K562 (cell line): ENCODE data around the gene ABR. TPM values are rescaled to one million over a fixed set of nuclear protein-coding genes. Genes with fewer than 3 reads are reported as not detected.

Experiments
- ATAC-seq: fragments of 200-7000 bp; cut with Tn5 transposase; 3 replicates; pipeline ENCODE4 v1.9.1; 2020; ENCODE audit warnings: moderate library complexity
- BruUV-seq: library from RNA; stranded (reverse); fragments of 400-500 nt; replicated peaks from 2 replicates; lab custom pipeline; 2021; lab: Mats Ljungman, UMichigan
- CTCF ChIA-PET: fragments of 300-600 bp; formaldehyde crosslinking; extraction: SDS; loops from one replicate; lab custom pipeline; 2021; ENCODE audit warnings: low intra/inter-chr PET ratio; lab: Yijun Ruan, JAX
- POLR2A ChIA-PET: fragments of 300-600, 350-650 bp; sonication (Branson Sonifier 250); formaldehyde crosslinking; extraction: SDS; loops from one replicate; lab custom pipeline; 2021; ENCODE audit warnings: antibody characterized with exemption, inconsistent platforms; lab: Yijun Ruan, JAX
- DNase-seq, 4 experiments: peaks; one replicate each; pipeline versions ENCODE4 v3.0.0 to v3.0.0-alpha.2; 2011 to 2018; ENCODE audit warnings: low spot score in 3 of 4, mixed read lengths in 3 of 4; ENCODE audit errors: extremely low read depth in 1 of 4
- FAIRE-seq: peaks from 2 replicates; lab custom pipeline; 2011; peaks lifted over from hg19 to GRCh38; lab: Jason Lieb, UNC
- H2AFZ ChIP-seq: 2 replicates; pipeline ENCODE4 v1.6.0; 2011; ENCODE audit warnings: low read depth, low read length, control low read depth, inconsistent platforms
- H3K27ac ChIP-seq: fragments of 200-600 bp; 3 replicates; pipeline ENCODE4 v1.8.0; 2011; ENCODE audit warnings: low read depth, mild to moderate bottlenecking, control low read depth, inconsistent platforms, low read length, moderate library complexity, mixed read lengths; ENCODE audit errors: extremely low read depth
- H3K27me3 ChIP-seq, 2 experiments: fragments of 300-600 bp in 1 of 2; 2 replicates in 1 of 2; 3 replicates in 1 of 2; pipeline versions ENCODE4 v1.6.0 to v1.8.0; 2011; ENCODE audit warnings: inconsistent platforms in 2 of 2, low read length in 2 of 2, mild to moderate bottlenecking in 1 of 2, mixed read lengths in 1 of 2, moderate library complexity in 1 of 2; ENCODE audit not compliant: control insufficient read depth in 2 of 2, insufficient read depth in 2 of 2
- H3K36me3 ChIP-seq: fragments of 300-600 bp; 3 replicates; pipeline ENCODE4 v1.8.0; 2011; ENCODE audit warnings: mild to moderate bottlenecking, low read length, inconsistent platforms; ENCODE audit not compliant: control insufficient read depth, insufficient read depth
- H3K4me1 ChIP-seq, 2 experiments: fragments of 200-600 bp in 1 of 2; replicated peaks in 1 of 2; 2 replicates in 1 of 2; 3 replicates in 1 of 2; pipeline versions ENCODE4 v1.5.1 to v1.8.0; 2011; ENCODE audit warnings: inconsistent platforms in 2 of 2, low read length in 2 of 2, mild to moderate bottlenecking in 1 of 2, mixed read lengths in 1 of 2, moderate library complexity in 1 of 2; ENCODE audit not compliant: control insufficient read depth in 2 of 2, insufficient read depth in 2 of 2
- H3K4me2 ChIP-seq: 2 replicates; pipeline ENCODE4 v1.6.1; 2011; ENCODE audit warnings: low read length, control low read depth, inconsistent platforms, mixed read lengths; ENCODE audit not compliant: insufficient read depth
- H3K4me3 ChIP-seq: fragments of 200-600 bp; sonication (generic), shearing (Covaris generic); 2 replicates; pipeline ENCODE4 v1.5.1; 2016; ENCODE audit warnings: control low read depth, inconsistent platforms
- H3K79me2 ChIP-seq: fragments of 200-600 bp; 3 replicates; pipeline ENCODE4 v1.8.0; 2011; ENCODE audit warnings: low read length, inconsistent platforms; ENCODE audit not compliant: control insufficient read depth, insufficient read depth
- H3K9ac ChIP-seq, 2 experiments: 2 replicates each; pipeline versions ENCODE4 v1.6.0 to v1.6.1; 2011; ENCODE audit warnings: low read depth in 2 of 2, low read length in 2 of 2, control low read depth in 1 of 2, inconsistent platforms in 1 of 2, mild to moderate bottlenecking in 1 of 2, mixed read lengths in 1 of 2; ENCODE audit not compliant: insufficient read depth in 1 of 2
- H3K9me1 ChIP-seq: one replicate; pipeline ENCODE4 v1.6.0; 2011; ENCODE audit warnings: inconsistent platforms, mild to moderate bottlenecking, low read length, moderate library complexity; ENCODE audit not compliant: control insufficient read depth, insufficient read depth
- H3K9me3 ChIP-seq: replicated peaks from 2 replicates; pipeline ENCODE4 v1.5.1; 2011; ENCODE audit warnings: low read depth, low read length, inconsistent platforms; ENCODE audit not compliant: control insufficient read depth, insufficient read depth
- H4K20me1 ChIP-seq: replicated peaks from 2 replicates; pipeline ENCODE4 v1.6.1; 2011; ENCODE audit warnings: low read length, inconsistent platforms, mixed read lengths; ENCODE audit not compliant: control insufficient read depth, insufficient read depth
- BMI1 ChIP-seq: fragments of 150-350 bp; IDR thresholded peaks from 2 replicates; pipeline ENCODE4 v1.6.1; 2014; ENCODE audit warnings: low read length
- BRCA1 ChIP-seq, 2 experiments: fragments of 450-650 bp in 1 of 2; sonication (generic) in 1 of 2; formaldehyde crosslinking in 1 of 2; IDR thresholded peaks; 2 replicates each; pipeline versions ENCODE4 v1.5.0 to v1.6.1; 2017 to 2020; ENCODE audit warnings: mild to moderate bottlenecking in 1 of 2, missing genetic modification reagents in 1 of 2
- ETV5 ChIP-seq: sonication (generic); formaldehyde crosslinking; IDR thresholded peaks from 2 replicates; pipeline ENCODE4 v1.4.0; 2020; ENCODE audit warnings: low read depth, mild to moderate bottlenecking, missing genetic modification reagents
- HMBOX1 ChIP-seq: sonication (generic); IDR thresholded peaks from 2 replicates; pipeline ENCODE4 v1.6.1; 2016
- MCM7 ChIP-seq, 2 experiments: fragments of 450-650 bp; IDR thresholded peaks; 2 replicates each; pipeline ENCODE4 v1.6.1; 2016 to 2018
- MTA2 ChIP-seq: fragments of 450-650 bp; IDR thresholded peaks from 2 replicates; pipeline ENCODE4 v1.6.1; 2016; ENCODE audit warnings: low read depth
- RBM25 ChIP-seq: fragments of 200-400 bp; formaldehyde crosslinking; IDR thresholded peaks from 2 replicates; pipeline ENCODE4 v1.6.1; 2018; ENCODE audit warnings: low read length, low read depth, moderate library complexity; ENCODE audit not compliant: severe bottlenecking
- SMAD2 ChIP-seq: fragments of 150-350 bp; IDR thresholded peaks from 2 replicates; pipeline ENCODE4 v1.6.1; 2014; ENCODE audit warnings: low read depth, mild to moderate bottlenecking, low read length
- SNIP1 ChIP-seq: fragments of 450-650 bp; IDR thresholded peaks from 2 replicates; pipeline ENCODE4 v1.7.1; 2017; ENCODE audit warnings: low read depth, mild to moderate bottlenecking
- SP1 ChIP-seq: sonication (generic); formaldehyde crosslinking; IDR thresholded peaks from 2 replicates; pipeline ENCODE4 v1.8.1; 2022; ENCODE audit warnings: mild to moderate bottlenecking, missing genetic modification reagents
- TCF3 ChIP-seq: sonication (generic); formaldehyde crosslinking; IDR thresholded peaks from 2 replicates; pipeline ENCODE4 v1.4.0; 2020; ENCODE audit warnings: mild to moderate bottlenecking, missing genetic modification reagents
- U2AF2 ChIP-seq: fragments of 200-400 bp; formaldehyde crosslinking; optimal IDR thresholded peaks from 2 replicates; pipeline ENCODE3; 2017; ENCODE audit warnings: low read depth, mild to moderate bottlenecking, low read length
- WHSC1 ChIP-seq: IDR thresholded peaks from one replicate; pipeline ENCODE4 v1.6.1; 2012; ENCODE audit warnings: low read length, control low read depth, inconsistent platforms
- ZBTB11 ChIP-seq, 3 experiments: fragments of 200-800 bp in 1 of 3; fragments of 250-450 bp in 1 of 3; fragments of 450-650 bp in 1 of 3; sonication (Bioruptor Pico) in 1 of 3; sonication (Bioruptor generic) in 1 of 3; formaldehyde crosslinking in 1 of 3; IDR thresholded peaks; 2 replicates each; pipeline versions ENCODE4 v1.6.1 to v1.8.0; 2016 to 2022; ENCODE audit warnings: mild to moderate bottlenecking in 2 of 3, missing genetic modification characterization in 2 of 3, missing compliant biosample characterization in 1 of 3, moderate library complexity in 1 of 3
- ZBTB26 ChIP-seq: fragments of 450-650 bp; formaldehyde crosslinking; IDR thresholded peaks from 2 replicates; pipeline ENCODE4 v1.4.0; 2022; ENCODE audit warnings: missing genetic modification characterization
- ZNF174 ChIP-seq: fragments of 250-450 bp; sonication (Bioruptor Pico); IDR thresholded peaks from 2 replicates; pipeline ENCODE4 v1.4.0; 2020; ENCODE audit warnings: mild to moderate bottlenecking
- ZNF324 ChIP-seq: fragments of 250-450 bp; sonication (Bioruptor Pico); IDR thresholded peaks from 2 replicates; pipeline ENCODE4 v1.4.0; 2020; ENCODE audit warnings: mild to moderate bottlenecking
- ZNF551 ChIP-seq: fragments of 250-450 bp; sonication (Bioruptor Pico); IDR thresholded peaks from 2 replicates; pipeline ENCODE4 v1.5.0; 2021; ENCODE audit warnings: mild to moderate bottlenecking, moderate library complexity
- ZNF766 ChIP-seq: fragments of 200-800 bp; sonication (Bioruptor generic); conservative IDR thresholded peaks from 2 replicates; pipeline ENCODE4 v1.6.1; 2016; ENCODE audit warnings: missing genetic modification characterization, missing compliant biosample characterization
- ZNF785 ChIP-seq: fragments of 250-450 bp; sonication (Bioruptor Pico); IDR thresholded peaks from 2 replicates; pipeline ENCODE4 v1.4.0; 2020; ENCODE audit warnings: mild to moderate bottlenecking
- WGBS: fragments of 100-300 bp; shearing (Covaris generic); methylation state at CpG from one replicate; pipeline ENCODE4 v1.1.6; 2016; ENCODE audit warnings: low coverage, mixed read lengths; ENCODE audit not compliant: insufficient coverage; ENCODE audit errors: missing lambda C conversion rate; 5-methylcytosine and 5-hydroxymethylcytosine counted together
- in situ Hi-C: fragments of 300-500 bp; cut with MboI; formaldehyde crosslinking; loops from 4 replicates; pipeline ENCODE4 v1.15.0; 2018; ENCODE audit warnings: inconsistent platforms, mixed read lengths
- intact Hi-C: fragments of 100-400 bp; cut with micrococcal nuclease; formaldehyde crosslinking; loops from 2 replicates; pipeline ENCODE4 v1.14.2; 2022
- polyA plus RNA-seq, 8 experiments: library from polyadenylated mRNA; depleted of rRNA in 4 of 8; stranded (reverse) in 5 of 8; unstranded in 3 of 8; fragments of >200 nt; fragmentation: Nextera tagmentation in 2 of 8; fragmentation: Illumina TruSeq in 1 of 8; extraction: Ambion mirVana in 2 of 8; extraction: Trizol in 1 of 8; gene quantifications; 2 replicates each; pipeline versions ENCODE4 v1.2.1 to v1.2.3, GENCODE V29; 2011 to 2014; ENCODE audit warnings: inconsistent platforms in 1 of 8, missing spikeins in 1 of 8
- total RNA-seq, 7 experiments: library from RNA; depleted of rRNA in 6 of 7; stranded (reverse); fragments of >200 nt in 6 of 7; fragmentation: Illumina TruSeq in 2 of 7; extraction: Trizol in 2 of 7; gene quantifications; 2 replicates each; pipeline versions ENCODE4 v1.2.1 to v1.2.3, GENCODE V29; 2011 to 2021; ENCODE audit warnings: low replicate concordance in 1 of 7

ABR gene
- total and polyA plus RNA-seq, 9 of the 15 experiments (the other 6 are each of a cell fraction or from before 2014, with no cell fraction given): 0.07 to 1.6 (median 0.37) TPM; not detected in 1

DNA sequence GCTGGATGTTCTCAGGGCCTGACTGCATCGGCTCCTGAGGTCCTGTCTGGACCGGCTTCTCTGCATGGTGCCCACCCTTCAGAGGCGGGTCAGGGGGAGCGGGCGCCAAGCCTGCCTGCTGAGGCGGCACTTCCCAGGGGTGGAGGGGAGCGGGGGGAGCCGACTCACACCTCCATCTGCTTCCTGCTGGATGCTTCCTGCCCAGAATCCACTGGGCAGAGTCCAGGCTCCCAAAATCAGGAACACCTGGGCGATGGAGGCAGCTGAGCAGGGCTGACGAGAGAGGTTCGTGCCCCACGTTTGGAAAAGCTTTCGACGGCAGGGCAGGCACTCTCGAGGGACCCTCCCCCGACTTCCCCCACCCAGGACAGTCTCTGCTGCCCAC is 140.7 kb downstream of the ABR start:
- Histone ChIP-seq H3K36me3 (no peaks in the 10 kb centered on the region), H3K79me2 (no peaks in the 10 kb centered on the region), H3K4me3 (no peak overlapping the region), H3K9ac (no peak overlapping the region), H3K9me3 (no peaks in the 10 kb centered on the region), H3K4me1 (peaks cover 0 to 11% of the 10 kb centered on the region in 2 experiments; a peak in 2 of 5 replicates), H2AFZ (no peak overlapping the region), H3K27ac (no peak overlapping the region), H3K9me1 (no peaks in the 10 kb centered on the region), H3K4me2 (no peak overlapping the region), H3K27me3 (peaks cover 25 to 64% of the 10 kb centered on the region in 2 experiments; a peak in 4 of 5 replicates), H4K20me1 (no peaks in the 10 kb centered on the region)
- BruUV-seq: no TSS peak
- intact Hi-C loops (no loop called here), in situ Hi-C loops (no loop called here)
- TF ChIP-seq ZNF174 (CRISPR knock-in tag): no peak
- TF ChIP-seq MCM7 (IDR thresholded peaks at IDR 0.05): no peak
- no peak for TF ChIP-seq ETV5 (CRISPR knock-in tag)
- no peak for TF ChIP-seq WHSC1
- no peak for TF ChIP-seq U2AF2
- no peak for TF ChIP-seq ZNF551 (CRISPR knock-in tag)
- TF ChIP-seq SNIP1: no peak
- no peak for TF ChIP-seq SMAD2
- TF ChIP-seq ZNF324 (CRISPR knock-in tag): no peak
- no peak for TF ChIP-seq RBM25
- TF ChIP-seq TCF3 (CRISPR knock-in tag): no peak
- TF ChIP-seq SP1 (CRISPR knock-in tag): no peak
- TF ChIP-seq BRCA1 (IDR thresholded peaks at IDR 0.05): no peak
- no peak for TF ChIP-seq BRCA1 (CRISPR knock-in tag; IDR thresholded peaks at IDR 0.05)
- no peak for TF ChIP-seq ZBTB11 (CRISPR knock-in tag; IDR thresholded peaks at IDR 0.05)
- no peak for TF ChIP-seq ZNF785
- no peak for TF ChIP-seq BMI1
- TF ChIP-seq ZNF766 (CRISPR knock-in tag): no peak
- no peak for TF ChIP-seq ZBTB26 (CRISPR knock-in tag)
- no peak for TF ChIP-seq MTA2
- TF ChIP-seq HMBOX1: no peak
- FAIRE-seq (no peak), DNase-seq (no peak), ATAC-seq (no peak)
- CTCF ChIA-PET: no interaction called here
- WGBS: 2% methylated on average over 14 of the region's 16 CpGs
- POLR2A ChIA-PET: interaction anchor here (0.5 kb wide), 1 partner anchor 10 kb away, joined by 3 read pairs; no protein-coding TSS in a partner anchor
